ENCODE measurements around the gene TCEAL4. TPM values are rescaled to one million over a fixed set of nuclear protein-coding genes. Genes with fewer than 3 reads are reported as not detected.

The TCEAL4 gene
- total and polyA plus RNA-seq, 4 donors, result 6.3 to 50.5 (median 36.7) TPM

DNA sequence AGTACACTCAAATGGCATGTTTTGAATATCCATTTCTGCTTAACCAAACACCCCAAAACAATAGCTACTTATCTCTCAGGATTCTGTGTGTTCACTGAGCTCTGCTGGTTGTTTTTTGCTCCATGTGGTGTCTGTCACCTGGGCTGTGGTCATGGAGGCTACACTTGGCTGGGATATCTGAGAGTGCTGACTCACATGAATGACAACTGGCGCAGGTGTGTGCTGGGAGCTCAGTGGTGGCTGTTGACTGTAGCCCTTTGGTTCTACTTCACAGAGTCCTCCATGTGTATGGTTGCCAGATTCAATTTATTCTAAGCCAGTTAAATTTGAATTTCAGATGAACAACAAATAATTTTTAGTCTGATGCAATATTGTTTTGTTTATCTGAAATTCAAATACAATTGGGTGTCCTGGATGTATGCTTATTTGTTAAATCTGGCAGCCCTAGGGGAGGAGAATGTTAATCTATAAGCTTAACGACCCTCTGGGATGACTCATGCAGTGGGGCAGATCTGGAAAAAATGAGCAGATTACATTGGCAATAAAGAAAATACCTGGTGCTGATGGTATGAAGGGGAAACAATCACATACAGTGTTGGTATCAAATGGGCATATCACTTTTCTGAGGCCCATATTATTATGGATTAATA, 28.2 kb upstream of the TCEAL4 start (continued):
- TF ChIP-seq, protein P1, sequence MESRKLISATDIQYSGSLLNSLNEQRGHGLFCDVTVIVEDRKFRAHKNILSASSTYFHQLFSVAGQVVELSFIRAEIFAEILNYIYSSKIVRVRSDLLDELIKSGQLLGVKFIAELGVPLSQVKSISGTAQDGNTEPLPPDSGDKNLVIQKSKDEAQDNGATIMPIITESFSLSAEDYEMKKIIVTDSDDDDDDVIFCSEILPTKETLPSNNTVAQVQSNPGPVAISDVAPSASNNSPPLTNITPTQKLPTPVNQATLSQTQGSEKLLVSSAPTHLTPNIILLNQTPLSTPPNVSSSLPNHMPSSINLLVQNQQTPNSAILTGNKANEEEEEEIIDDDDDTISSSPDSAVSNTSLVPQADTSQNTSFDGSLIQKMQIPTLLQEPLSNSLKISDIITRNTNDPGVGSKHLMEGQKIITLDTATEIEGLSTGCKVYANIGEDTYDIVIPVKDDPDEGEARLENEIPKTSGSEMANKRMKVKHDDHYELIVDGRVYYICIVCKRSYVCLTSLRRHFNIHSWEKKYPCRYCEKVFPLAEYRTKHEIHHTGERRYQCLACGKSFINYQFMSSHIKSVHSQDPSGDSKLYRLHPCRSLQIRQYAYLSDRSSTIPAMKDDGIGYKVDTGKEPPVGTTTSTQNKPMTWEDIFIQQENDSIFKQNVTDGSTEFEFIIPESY (IDR thresholded peaks at IDR 0.05), result no peak

DNA sequence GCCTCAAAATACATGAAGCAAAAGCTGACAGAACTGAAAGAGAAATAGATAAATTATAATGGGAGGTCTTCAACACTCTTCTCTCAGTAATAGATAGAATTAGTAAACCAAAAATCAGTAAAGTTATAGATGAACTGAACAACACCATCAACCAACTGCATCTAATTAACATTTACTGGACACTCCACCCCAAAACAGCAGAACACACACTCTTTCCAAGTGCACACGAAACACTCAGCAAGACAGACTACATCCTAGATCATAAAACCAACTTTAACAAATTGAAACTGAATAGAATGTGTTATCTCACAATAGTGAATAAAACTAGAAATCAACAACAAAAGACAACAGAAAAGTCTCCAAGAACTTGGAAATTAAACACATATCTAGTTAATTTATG, 25.1 kb upstream of the TCEAL4 start:
- no peak overlapping the region for H3K4me3 ChIP-seq (ENCODE audit: low read depth in 1 of 3, low read length in 3 of 3)
- no peaks in the 10 kb centered on the region for H3K27me3 ChIP-seq (ENCODE audit: control insufficient read depth in 4 of 4, insufficient read depth in 4 of 4, low read length in 3 of 4)
- no peaks in the 10 kb centered on the region for H3K9me3 ChIP-seq (ENCODE audit: control insufficient read depth in 4 of 4, low read length in 3 of 4)
- TF ChIP-seq NR2F2 (IDR thresholded peaks at IDR 0.05), result no peak
- TF ChIP-seq JUND (IDR thresholded peaks at IDR 0.05), result no peak
- no peak for TF ChIP-seq EGR1 (IDR thresholded peaks at IDR 0.05; ENCODE audit: low read depth in 2 of 2)
- TF ChIP-seq MAX (IDR thresholded peaks at IDR 0.05), result no peak
- TF ChIP-seq, protein P2, sequence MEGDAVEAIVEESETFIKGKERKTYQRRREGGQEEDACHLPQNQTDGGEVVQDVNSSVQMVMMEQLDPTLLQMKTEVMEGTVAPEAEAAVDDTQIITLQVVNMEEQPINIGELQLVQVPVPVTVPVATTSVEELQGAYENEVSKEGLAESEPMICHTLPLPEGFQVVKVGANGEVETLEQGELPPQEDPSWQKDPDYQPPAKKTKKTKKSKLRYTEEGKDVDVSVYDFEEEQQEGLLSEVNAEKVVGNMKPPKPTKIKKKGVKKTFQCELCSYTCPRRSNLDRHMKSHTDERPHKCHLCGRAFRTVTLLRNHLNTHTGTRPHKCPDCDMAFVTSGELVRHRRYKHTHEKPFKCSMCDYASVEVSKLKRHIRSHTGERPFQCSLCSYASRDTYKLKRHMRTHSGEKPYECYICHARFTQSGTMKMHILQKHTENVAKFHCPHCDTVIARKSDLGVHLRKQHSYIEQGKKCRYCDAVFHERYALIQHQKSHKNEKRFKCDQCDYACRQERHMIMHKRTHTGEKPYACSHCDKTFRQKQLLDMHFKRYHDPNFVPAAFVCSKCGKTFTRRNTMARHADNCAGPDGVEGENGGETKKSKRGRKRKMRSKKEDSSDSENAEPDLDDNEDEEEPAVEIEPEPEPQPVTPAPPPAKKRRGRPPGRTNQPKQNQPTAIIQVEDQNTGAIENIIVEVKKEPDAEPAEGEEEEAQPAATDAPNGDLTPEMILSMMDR (IDR thresholded peaks at IDR 0.05; ENCODE audit: low read depth, low read length, missing input control), result no peak
- TF ChIP-seq YY1 (IDR thresholded peaks at IDR 0.05), result no peak
- TF ChIP-seq HNF4A (conservative IDR thresholded peaks at IDR 0.05), result no peak
- TF ChIP-seq GABPA (IDR thresholded peaks at IDR 0.05 in 1 of 2, conservative IDR thresholded peaks at IDR 0.05 in 1 of 2), result no peak
- no peak for TF ChIP-seq RAD21 (IDR thresholded peaks at IDR 0.05)
- no peak for TF ChIP-seq REST (IDR thresholded peaks at IDR 0.05)
- TF ChIP-seq, protein P3, sequence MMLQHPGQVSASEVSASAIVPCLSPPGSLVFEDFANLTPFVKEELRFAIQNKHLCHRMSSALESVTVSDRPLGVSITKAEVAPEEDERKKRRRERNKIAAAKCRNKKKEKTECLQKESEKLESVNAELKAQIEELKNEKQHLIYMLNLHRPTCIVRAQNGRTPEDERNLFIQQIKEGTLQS (IDR thresholded peaks at IDR 0.05), result no peak
- TF ChIP-seq HNF4G (IDR thresholded peaks at IDR 0.05), result no peak
- no peak for DNase-seq (ENCODE audit: low spot score)
- no peaks in the 10 kb centered on the region for H3K4me1 ChIP-seq (ENCODE audit: control insufficient read depth in 4 of 4, insufficient read depth in 4 of 4, low read length in 3 of 4)
- H3K36me3 ChIP-seq (ENCODE audit: control insufficient read depth in 4 of 4, insufficient read depth in 3 of 4, low read depth in 1 of 4, low read length in 3 of 4), result no peaks in the 10 kb centered on the region
- no peak overlapping the region for H3K9ac ChIP-seq (ENCODE audit: low read depth in 1 of 2, low read length in 2 of 2)
- 77% methylated on average over 1 of the region's 1 CpG for WGBS
- no peak overlapping the region for H3K27ac ChIP-seq (ENCODE audit: low read depth in 1 of 2, low read length in 2 of 2)

Data from liver (tissue), 9 donors.